CD4-positive, CD25-positive, alpha-beta regulatory T cell (primary cell): ENCODE data around the gene RNASET2. TPM values are rescaled to one million over a fixed set of nuclear protein-coding genes. Genes with fewer than 3 reads are reported as not detected.
A peak's percentile ranks its signal among the peaks of the same experiment; 100 is the strongest.

Source experiments
- ATAC-seq, 2 donors: fragments of 150-1000 bp; cut with Tn5 transposase; one replicate each; pipeline ENCODE4 v1.10.0; 2021; ENCODE audit warnings: low read depth in 2 of 2, moderate number of reproducible peaks in 2 of 2, moderate library complexity in 1 of 2
- DNase-seq, 3 donors: peaks; one replicate each; pipeline versions ENCODE4 v3.0.0 to v3.0.0-alpha.2; 2012 to 2022; ENCODE audit warnings: mixed read lengths in 1 of 3
- H3K27ac ChIP-seq: one replicate; pipeline ENCODE4 v1.7.0; 2013; ENCODE audit warnings: mild to moderate bottlenecking, low read length; ENCODE audit not compliant: insufficient read depth, poor library complexity, severe bottlenecking
- H3K27me3 ChIP-seq: one replicate; pipeline ENCODE4 v1.7.0; 2013; ENCODE audit warnings: low read length; ENCODE audit not compliant: control insufficient read depth, insufficient read depth
- H3K36me3 ChIP-seq: one replicate; pipeline ENCODE4 v1.7.0; 2013; ENCODE audit warnings: mild to moderate bottlenecking, low read length, moderate library complexity; ENCODE audit not compliant: control insufficient read depth, insufficient read depth
- H3K4me1 ChIP-seq: 2 replicates; pipeline ENCODE4 v1.7.0; 2013; ENCODE audit warnings: mild to moderate bottlenecking, low read length; ENCODE audit not compliant: insufficient read depth, control insufficient read depth, poor library complexity, severe bottlenecking
- H3K4me3 ChIP-seq: one replicate; pipeline ENCODE4 v1.7.0; 2013; ENCODE audit warnings: low read depth, mild to moderate bottlenecking, low read length, moderate library complexity
- H3K9me3 ChIP-seq, 2 experiments: 1 replicate in 1 of 2; 2 replicates in 1 of 2; pipeline ENCODE4 v1.7.0; 2013; ENCODE audit warnings: low read length in 2 of 2, mild to moderate bottlenecking in 1 of 2, moderate library complexity in 1 of 2; ENCODE audit not compliant: control insufficient read depth in 2 of 2
- H3K27ac Mint-ChIP-seq, 3 donors: one replicate each; pipeline ENCODE4 v1.8.0; 2020 to 2022; ENCODE audit warnings: mild to moderate bottlenecking in 3 of 3, mixed read lengths in 3 of 3, moderate library complexity in 2 of 3
- H3K27me3 Mint-ChIP-seq: one replicate; pipeline ENCODE4 v1.8.0; 2022; ENCODE audit warnings: mild to moderate bottlenecking, mixed read lengths
- H3K36me3 Mint-ChIP-seq: one replicate; pipeline ENCODE4 v1.8.0; 2020; ENCODE audit warnings: mixed read lengths
- H3K4me1 Mint-ChIP-seq, 4 donors: one replicate each; pipeline ENCODE4 v1.8.0; 2020 to 2022; ENCODE audit warnings: mixed read lengths in 4 of 4, mild to moderate bottlenecking in 1 of 4
- H3K4me3 Mint-ChIP-seq, 4 donors: one replicate each; pipeline ENCODE4 v1.8.0; 2020 to 2022; ENCODE audit warnings: mild to moderate bottlenecking in 4 of 4, mixed read lengths in 4 of 4, moderate library complexity in 3 of 4
- H3K9me3 Mint-ChIP-seq, 7 donors: one replicate each; pipeline ENCODE4 v1.8.0; 2020 to 2022; ENCODE audit warnings: mixed read lengths in 7 of 7, mild to moderate bottlenecking in 3 of 7, moderate library complexity in 2 of 7
- polyA plus RNA-seq, 4 donors: library from polyadenylated mRNA; unstranded; fragments of 300-500 nt; fragmentation: Illumina TruSeq; gene quantifications; one replicate each; pipeline ENCODE4 v1.2.3, GENCODE V29; 2021
- total RNA-seq: library from RNA; stranded (reverse); gene quantifications from one replicate; pipeline ENCODE4 v1.2.3, GENCODE V29; 2022

Gene RNASET2
- total and polyA plus RNA-seq, 5 donors from 2014 or later = 213 to 410 (median 371) TPM

DNA sequence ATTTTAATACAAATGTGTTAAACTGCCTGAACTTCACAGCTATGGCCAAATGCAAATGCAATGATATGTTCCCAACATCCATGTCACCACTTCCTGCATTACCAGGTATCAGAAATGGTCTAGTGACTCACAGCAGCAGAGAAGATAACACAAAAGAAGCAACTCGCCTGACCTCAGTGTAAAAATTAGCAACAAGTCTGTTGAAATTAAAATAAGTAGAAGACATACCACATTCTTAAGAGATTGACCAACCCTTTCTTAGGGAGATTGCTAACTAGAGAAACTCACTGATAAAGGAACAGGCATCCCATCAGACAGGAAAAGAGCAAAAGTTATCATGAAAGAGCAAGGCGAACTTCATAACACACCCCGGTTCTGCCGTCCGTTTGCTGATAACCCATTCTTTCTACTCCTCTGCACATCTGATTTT is 45.1 kb downstream of the RNASET2 start:
- H3K36me3 Mint-ChIP-seq = peaks cover 45% of the 10 kb centered on the region
- DNase-seq (peak in 1 of 3 donors; percentile 42), ATAC-seq (no peak)
- H3K27ac Mint-ChIP-seq = peak overlapping the region in 2 of 3 donors; percentile 14 to 72
- no peaks in the 10 kb centered on the region for H3K9me3 ChIP-seq
- no peak overlapping the region for H3K4me3 Mint-ChIP-seq
- H3K4me1 ChIP-seq = peaks cover 18% of the 10 kb centered on the region
- H3K36me3 ChIP-seq = no peaks in the 10 kb centered on the region
- no peak overlapping the region for H3K4me3 ChIP-seq
- H3K9me3 Mint-ChIP-seq = peaks cover 0 to 2% (median 0%) of the 10 kb centered on the region in 7 donors
- peaks cover 19 to 45% (median 32%) of the 10 kb centered on the region in 4 donors for H3K4me1 Mint-ChIP-seq
- no peaks in the 10 kb centered on the region for H3K27me3 ChIP-seq
- H3K27ac ChIP-seq = no peak overlapping the region
- no peaks in the 10 kb centered on the region for H3K27me3 Mint-ChIP-seq

DNA sequence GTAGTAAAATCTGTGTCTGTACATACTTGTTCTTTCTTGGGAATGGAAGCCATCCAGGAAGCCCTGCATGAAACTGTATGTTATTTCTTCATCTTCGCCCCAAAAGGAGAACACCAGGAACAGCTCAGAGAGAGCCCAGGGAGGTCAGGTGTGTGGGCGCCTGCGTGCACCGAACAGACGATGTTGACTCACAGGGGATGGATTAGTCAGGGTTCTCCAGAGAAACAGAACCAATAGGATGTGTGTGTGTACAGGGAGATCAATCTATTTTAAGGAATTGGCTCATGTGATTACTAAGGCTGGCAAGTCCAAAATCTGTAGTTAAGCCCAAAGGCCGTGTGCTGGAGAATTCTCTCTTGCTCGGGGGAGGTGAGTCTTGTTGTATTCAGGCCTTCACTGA is 45.7 kb downstream of the RNASET2 start:
- no peak overlapping the region for H3K4me3 Mint-ChIP-seq
- no peak for DNase-seq
- Histone ChIP-seq H3K4me1 (peaks cover 18% of the 10 kb centered on the region), H3K9me3 (no peaks in the 10 kb centered on the region), H3K4me3 (no peak overlapping the region), H3K27ac (no peak overlapping the region), H3K36me3 (no peaks in the 10 kb centered on the region), H3K27me3 (no peaks in the 10 kb centered on the region)
- no peaks in the 10 kb centered on the region for H3K27me3 Mint-ChIP-seq
- peaks cover 40% of the 10 kb centered on the region for H3K36me3 Mint-ChIP-seq
- peaks cover 19 to 44% (median 32%) of the 10 kb centered on the region in 4 donors for H3K4me1 Mint-ChIP-seq
- peaks cover 0 to 2% (median 0%) of the 10 kb centered on the region in 7 donors for H3K9me3 Mint-ChIP-seq
- H3K27ac Mint-ChIP-seq = peak overlapping the region; percentile 12 to 70 (median 55)
- no peak for ATAC-seq

DNA sequence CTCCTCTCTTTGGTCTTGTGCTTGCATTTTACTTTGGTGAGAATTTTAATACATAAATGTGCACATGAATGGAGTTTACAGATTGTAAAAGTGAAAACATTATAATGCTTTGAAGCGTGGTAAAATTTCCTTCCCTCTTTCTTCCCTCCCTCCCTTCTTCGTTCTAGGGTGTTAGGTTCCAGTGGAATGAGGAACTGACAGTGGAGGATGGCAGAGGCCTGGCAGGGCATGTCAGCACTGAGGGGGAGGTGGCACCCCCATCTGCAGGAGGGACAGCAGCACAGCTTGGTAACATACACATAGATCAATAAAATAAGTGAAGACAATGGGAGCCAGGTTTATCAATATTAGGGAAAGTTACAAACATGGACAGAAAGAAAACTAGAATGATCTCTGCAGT is 47.5 kb downstream of the RNASET2 start:
- Mint-ChIP-seq H3K36me3 (peaks cover 31% of the 10 kb centered on the region), H3K4me1 (peaks cover 19 to 46% (median 33%) of the 10 kb centered on the region in 4 donors), H3K9me3 (no peaks in the 10 kb centered on the region), H3K27me3 (no peaks in the 10 kb centered on the region), H3K27ac (peak overlapping the region in 2 of 3 donors; percentile 78 to 96), H3K4me3 (no peak overlapping the region)
- Histone ChIP-seq H3K36me3 (no peaks in the 10 kb centered on the region), H3K27ac (no peak overlapping the region), H3K27me3 (no peaks in the 10 kb centered on the region), H3K4me1 (peaks cover 18% of the 10 kb centered on the region), H3K4me3 (no peak overlapping the region), H3K9me3 (no peaks in the 10 kb centered on the region)
- DNase-seq (no peak), ATAC-seq (no peak)

DNA sequence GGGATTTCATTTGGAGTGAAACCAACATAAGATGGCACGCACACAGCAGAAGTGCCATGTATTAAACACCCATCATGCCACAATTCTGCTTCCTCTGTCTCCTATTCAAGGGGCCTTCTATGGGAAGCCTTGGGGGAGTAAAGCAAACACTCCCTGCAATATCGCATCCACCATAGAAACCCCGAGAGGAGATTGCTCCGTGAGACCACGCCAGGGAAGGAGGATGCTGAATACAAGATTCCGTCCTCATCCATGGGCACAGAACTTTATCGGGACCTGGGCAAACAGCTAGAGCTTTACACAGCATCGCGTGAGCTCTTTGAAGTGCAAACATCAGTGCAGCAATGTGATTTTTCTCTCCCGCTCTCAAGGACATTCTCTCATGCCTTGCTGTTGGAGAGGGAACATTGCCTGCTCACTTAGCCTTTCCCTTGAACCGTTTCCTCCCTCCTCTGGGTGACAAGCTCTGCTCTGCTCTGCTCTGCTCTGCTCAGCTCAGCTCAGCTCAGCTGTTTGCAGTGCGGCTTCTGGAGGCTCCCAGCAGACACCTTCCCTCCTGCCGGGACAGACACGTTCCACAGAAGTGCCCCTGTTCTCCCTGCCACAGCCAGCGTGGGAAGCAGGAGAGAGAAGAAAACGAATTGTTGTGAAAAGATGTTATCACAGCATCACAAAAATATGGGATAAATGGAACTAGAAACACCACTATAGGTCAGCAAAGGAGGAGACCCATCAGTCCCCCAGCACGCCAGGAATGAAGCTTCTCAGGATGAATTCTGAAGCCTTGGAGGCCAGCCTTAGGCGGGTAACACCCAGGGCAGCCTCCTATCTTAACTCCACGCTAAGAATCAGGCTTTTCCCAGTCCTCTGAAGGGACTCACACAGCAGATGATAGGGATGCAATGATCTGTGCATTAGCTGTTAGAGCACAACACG is 48.2 kb downstream of the RNASET2 start:
- peaks cover 18% of the 10 kb centered on the region for H3K4me1 ChIP-seq
- H3K27ac ChIP-seq = no peak overlapping the region
- H3K27me3 Mint-ChIP-seq = no peaks in the 10 kb centered on the region
- peaks cover 19 to 46% (median 33%) of the 10 kb centered on the region in 4 donors for H3K4me1 Mint-ChIP-seq
- H3K4me3 ChIP-seq = peak overlapping the region; percentile 64
- ATAC-seq (no peak), DNase-seq (no peak)
- no peaks in the 10 kb centered on the region for H3K27me3 ChIP-seq
- no peaks in the 10 kb centered on the region for H3K36me3 ChIP-seq
- H3K36me3 Mint-ChIP-seq = peaks cover 31% of the 10 kb centered on the region
- peak overlapping the region in 2 of 4 donors; percentile 50 to 88 for H3K4me3 Mint-ChIP-seq
- no peaks in the 10 kb centered on the region for H3K9me3 ChIP-seq
- H3K9me3 Mint-ChIP-seq = no peaks in the 10 kb centered on the region
- H3K27ac Mint-ChIP-seq = peak overlapping the region; percentile 59 to 96 (median 86)

DNA sequence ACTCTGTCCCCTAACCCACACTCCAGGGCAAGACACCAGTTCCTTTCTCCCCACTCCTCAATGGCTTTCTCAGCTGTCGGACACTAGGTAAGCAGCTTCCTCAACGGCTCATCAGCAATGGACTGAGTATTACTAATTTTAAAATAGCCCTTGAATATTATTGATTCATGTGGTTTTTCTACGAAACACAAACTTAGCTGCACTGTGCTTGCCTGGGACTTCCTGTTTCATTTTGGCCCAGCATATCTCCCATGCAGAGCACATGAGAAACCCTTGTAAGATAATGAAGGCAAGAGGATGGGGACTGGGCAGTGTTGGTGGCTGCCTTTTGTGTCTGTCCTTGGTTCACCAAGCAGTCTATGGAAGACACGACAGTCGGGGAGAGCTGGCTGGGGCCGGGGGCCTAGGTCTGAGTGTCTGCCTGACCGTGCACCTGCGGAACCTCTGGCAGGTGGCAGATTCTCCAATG is 48.9 kb downstream of the RNASET2 start:
- H3K36me3 Mint-ChIP-seq = peaks cover 31% of the 10 kb centered on the region
- Histone ChIP-seq H3K9me3 (no peaks in the 10 kb centered on the region), H3K36me3 (no peaks in the 10 kb centered on the region), H3K27me3 (no peaks in the 10 kb centered on the region), H3K4me3 (peak overlapping the region; percentile 64), H3K27ac (peak overlapping the region; percentile 47), H3K4me1 (peaks cover 18% of the 10 kb centered on the region)
- ATAC-seq (peak; percentile 78 to 83), DNase-seq (peak in 2 of 3 donors; percentile 13 to 84)
- peak overlapping the region; percentile 50 to 88 (median 62) for H3K4me3 Mint-ChIP-seq
- peak overlapping the region; percentile 59 to 96 (median 86) for H3K27ac Mint-ChIP-seq
- H3K4me1 Mint-ChIP-seq = peaks cover 19 to 46% (median 33%) of the 10 kb centered on the region in 4 donors
- no peaks in the 10 kb centered on the region for H3K27me3 Mint-ChIP-seq
- no peaks in the 10 kb centered on the region for H3K9me3 Mint-ChIP-seq

DNA sequence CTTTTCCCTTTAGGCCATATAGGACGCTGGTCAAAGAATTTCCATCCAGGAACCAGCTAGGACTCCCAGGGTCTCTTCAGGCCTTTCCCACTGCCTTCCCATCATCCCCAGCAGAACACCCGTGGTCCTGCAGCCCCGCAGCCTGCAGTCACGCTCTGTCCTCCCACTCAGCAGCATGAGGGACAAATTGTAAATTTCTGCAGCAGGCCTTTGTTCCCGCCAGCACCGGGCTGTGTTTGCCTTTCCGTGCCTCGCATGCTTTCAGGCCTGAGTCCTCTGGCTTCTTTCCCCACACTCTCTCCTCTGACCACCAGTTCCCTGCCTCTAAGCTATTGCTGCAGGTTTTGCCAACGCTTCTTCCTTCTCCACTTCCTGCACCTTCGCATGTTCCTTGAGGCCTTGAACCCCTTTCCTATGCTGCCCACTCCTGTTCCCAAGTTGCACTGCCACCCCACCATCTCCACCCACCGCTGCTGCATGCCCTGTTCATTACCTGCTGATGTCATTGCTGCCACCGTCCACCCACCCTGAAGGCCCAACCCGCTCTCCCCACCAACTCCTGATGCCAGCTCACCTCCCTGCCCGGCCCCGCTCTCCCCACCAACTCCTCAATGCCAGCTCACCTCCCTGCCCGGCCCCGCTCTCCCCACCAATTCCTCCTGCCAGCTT is 49.8 kb downstream of the RNASET2 start:
- H3K4me3 ChIP-seq = no peak overlapping the region
- H3K27me3 ChIP-seq = no peaks in the 10 kb centered on the region
- Mint-ChIP-seq H3K9me3 (no peaks in the 10 kb centered on the region), H3K36me3 (peaks cover 31% of the 10 kb centered on the region), H3K4me1 (peaks cover 19 to 46% (median 32%) of the 10 kb centered on the region in 4 donors), H3K27ac (peak overlapping the region; percentile 59 to 96 (median 86)), H3K27me3 (no peaks in the 10 kb centered on the region), H3K4me3 (peak overlapping the region in 1 of 4 donors; percentile 88)
- H3K4me1 ChIP-seq = peaks cover 18% of the 10 kb centered on the region
- H3K9me3 ChIP-seq = no peaks in the 10 kb centered on the region
- H3K36me3 ChIP-seq = no peaks in the 10 kb centered on the region
- no peak overlapping the region for H3K27ac ChIP-seq
- ATAC-seq = no peak
- DNase-seq = no peak

DNA sequence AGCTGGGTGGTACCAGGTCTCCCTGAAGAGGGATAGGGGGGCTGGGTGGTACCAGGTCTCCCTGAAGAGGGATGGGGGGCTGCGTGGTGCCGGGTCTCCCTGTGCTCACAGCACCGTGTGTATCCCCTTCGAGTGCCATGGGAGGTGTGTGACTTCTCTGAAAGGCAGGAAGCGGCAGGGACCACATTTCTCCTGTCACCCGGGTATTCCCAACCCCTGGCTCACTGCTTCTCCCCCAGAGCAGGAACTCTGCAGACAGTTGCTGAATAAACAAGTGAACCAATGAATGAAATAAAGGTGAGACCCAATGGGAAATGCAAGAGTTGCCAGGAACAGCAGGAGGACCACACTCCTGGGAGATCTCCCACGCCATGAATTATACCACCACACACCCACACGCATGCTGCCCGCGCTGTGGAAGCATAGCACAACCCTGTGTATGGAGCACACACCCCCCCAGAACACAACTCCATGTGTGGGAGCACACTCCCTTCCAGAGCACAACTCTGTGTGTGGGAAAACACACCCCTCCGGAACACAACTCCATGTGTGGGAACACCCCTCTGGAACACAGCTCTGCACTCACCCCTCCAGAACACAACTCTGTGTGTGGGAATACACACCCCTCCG is 50.7 kb downstream of the RNASET2 start:
- H3K36me3 ChIP-seq = no peaks in the 10 kb centered on the region
- H3K27ac Mint-ChIP-seq = peak overlapping the region in 1 of 3 donors; percentile 36
- no peak overlapping the region for H3K4me3 ChIP-seq
- no peak overlapping the region for H3K4me3 Mint-ChIP-seq
- H3K36me3 Mint-ChIP-seq = peaks cover 25% of the 10 kb centered on the region
- H3K27ac ChIP-seq = no peak overlapping the region
- H3K27me3 ChIP-seq = no peaks in the 10 kb centered on the region
- peaks cover 18% of the 10 kb centered on the region for H3K4me1 ChIP-seq
- no peaks in the 10 kb centered on the region for H3K9me3 Mint-ChIP-seq
- no peak for ATAC-seq
- no peaks in the 10 kb centered on the region for H3K9me3 ChIP-seq
- no peak for DNase-seq
- H3K27me3 Mint-ChIP-seq = no peaks in the 10 kb centered on the region
- peaks cover 13 to 45% (median 26%) of the 10 kb centered on the region in 4 donors for H3K4me1 Mint-ChIP-seq
